Body of pancreas (tissue), 4 donors: ENCODE results near the gene UBXN1. TPM values are rescaled to one million over a fixed set of nuclear protein-coding genes. Genes with fewer than 3 reads are reported as not detected.
A peak's percentile ranks its signal among the peaks of the same experiment; 100 is the strongest.

Experiments used
- ATAC-seq: fragments of 150-250 bp; one replicate; pipeline ENCODE4 v1.9.1; 2016
- DNase-seq, 4 donors: peaks; one replicate each; pipeline ENCODE4 v3.0.0-alpha.2; 2019
- H3K27ac ChIP-seq, 4 donors: fragments of 200-600 bp; sonication (generic); 1 replicate in 3 of 4; 2 replicates in 1 of 4; pipeline versions ENCODE4 v1.5.1 to v1.6.1; 2016 to 2019; ENCODE audit warnings: mild to moderate bottlenecking in 1 of 4, mixed read lengths in 1 of 4, moderate library complexity in 1 of 4
- H3K27me3 ChIP-seq, 2 donors: fragments of 200-600 bp; sonication (generic); one replicate each; pipeline ENCODE4 v1.6.0; 2016; ENCODE audit warnings: mild to moderate bottlenecking in 1 of 2
- H3K36me3 ChIP-seq, 2 donors: fragments of 200-600 bp; sonication (generic); replicated peaks in 1 of 2; 2 replicates each; pipeline ENCODE4 v1.5.1; 2016; ENCODE audit warnings: low read depth in 2 of 2; ENCODE audit not compliant: insufficient read depth in 1 of 2
- H3K4me1 ChIP-seq: fragments of 200-600 bp; sonication (generic); one replicate; pipeline ENCODE4 v1.6.0; 2016
- H3K4me3 ChIP-seq, 2 donors: fragments of 200-600 bp; sonication (generic); 1 replicate in 1 of 2; 2 replicates in 1 of 2; pipeline ENCODE4 v1.5.1; 2016 to 2019
- H3K9me3 ChIP-seq, 3 donors: fragments of 200-600 bp; sonication (generic); 1 replicate in 2 of 3; 2 replicates in 1 of 3; pipeline ENCODE4 v1.5.1; 2016
- POLR2A ChIP-seq, 3 donors: fragments of 450-650 bp; IDR thresholded peaks; one replicate each; pipeline ENCODE4 v1.6.1; 2016; ENCODE audit warnings: antibody characterized with exemption in 3 of 3, mild to moderate bottlenecking in 2 of 3
- WGBS, 2 donors: methylation state at CpG; one replicate each; pipeline ENCODE4 v1.1.5; 2017; 5-methylcytosine and 5-hydroxymethylcytosine counted together
- intact Hi-C: fragments of 100-400 bp; cut with DNase I; formaldehyde crosslinking; loops from one replicate; pipeline ENCODE4 v1.15.1; 2023
- total RNA-seq, 2 donors: library from RNA; depleted of rRNA; stranded (reverse); fragments of >200 nt; gene quantifications; one replicate each; pipeline ENCODE4 v1.1.0, GENCODE V29; 2016
- TF ChIP-seq, protein P1 (sequence below), 7 experiments: fragments of 450-650 bp in 4 of 7; fragments of 200-600 bp in 3 of 7; sonication (generic) in 3 of 7; IDR thresholded peaks; one replicate each; pipeline ENCODE4 v1.5.1; 2016 to 2019; ENCODE audit warnings: antibody characterized with exemption in 7 of 7

UBXN1 gene
- total RNA-seq, 2 donors from 2014 or later = 129 to 204 TPM

DNA sequence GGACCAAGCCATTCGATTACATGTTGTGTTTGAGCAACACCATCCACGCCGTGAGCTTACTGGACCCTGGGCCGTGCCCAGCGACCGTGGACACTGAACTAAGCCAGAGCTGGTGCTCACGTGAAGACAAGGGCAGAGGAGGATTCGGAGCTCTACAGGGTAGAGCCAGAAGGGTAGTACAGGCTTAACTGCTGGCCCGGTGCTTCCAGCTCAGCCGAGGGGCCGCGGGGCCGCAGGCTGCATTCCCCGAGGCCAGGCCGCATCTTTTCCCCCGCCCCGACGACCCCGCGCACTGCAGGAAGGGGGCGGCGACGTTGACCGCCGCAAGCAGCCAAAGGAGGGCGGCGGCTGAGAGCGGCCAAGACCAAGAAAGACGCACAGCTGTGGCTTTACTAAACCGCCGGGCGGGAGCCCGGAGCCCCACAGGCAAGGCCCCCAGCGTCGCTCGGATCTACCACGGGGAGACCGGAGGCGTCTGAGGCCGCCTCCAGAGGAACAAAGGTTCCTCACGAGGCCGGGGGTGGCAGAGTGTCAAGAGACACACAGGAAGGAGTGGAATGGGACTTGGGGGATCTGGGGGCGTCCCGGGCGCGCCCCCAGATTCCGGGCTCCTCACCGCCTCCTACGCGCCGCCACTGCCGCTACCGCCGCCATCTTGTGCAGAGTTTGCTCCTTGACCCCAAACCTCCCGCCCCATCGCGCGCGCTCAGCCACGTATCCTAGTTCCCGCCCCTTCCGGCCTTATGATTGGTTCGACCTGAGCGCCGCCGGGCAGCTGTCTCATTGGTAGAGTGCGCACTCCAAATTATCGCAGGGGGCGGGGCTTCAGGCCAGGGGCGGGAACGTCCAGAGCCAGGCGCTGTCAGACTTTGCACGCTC is 32.7 kb downstream of the UBXN1 start, which contains the start of gene GANAB:
Gene GANAB, minus strand, starts transcription at position 668 of the 879 bp plus-strand sequence. Its CDS starts 14 bp downstream, at position 654.
- Histone ChIP-seq H3K36me3 (peaks cover 0 to 7% of the 10 kb centered on the region in 2 donors), H3K27me3 (no peaks in the 10 kb centered on the region), H3K4me3 (peak within 1 kb of the TSS; percentile 84 to 98), H3K9me3 (no peaks in the 10 kb centered on the region), H3K27ac (peak within 1 kb of the TSS; percentile 79 to 92 (median 84)), H3K4me1 (peaks cover 34% of the 10 kb centered on the region)
- WGBS, 2 donors = 0% methylated on average over 14 to 72 of the region's 73 CpGs
- intact Hi-C loops = no loop called here
- ATAC-seq (peak; percentile 99), DNase-seq (peak; percentile 99 to 100 (median 100))
- TF ChIP-seq POLR2A (IDR thresholded peaks at IDR 0.05) = peak; percentile 63 to 89 (median 87)
- TF ChIP-seq, protein P1, sequence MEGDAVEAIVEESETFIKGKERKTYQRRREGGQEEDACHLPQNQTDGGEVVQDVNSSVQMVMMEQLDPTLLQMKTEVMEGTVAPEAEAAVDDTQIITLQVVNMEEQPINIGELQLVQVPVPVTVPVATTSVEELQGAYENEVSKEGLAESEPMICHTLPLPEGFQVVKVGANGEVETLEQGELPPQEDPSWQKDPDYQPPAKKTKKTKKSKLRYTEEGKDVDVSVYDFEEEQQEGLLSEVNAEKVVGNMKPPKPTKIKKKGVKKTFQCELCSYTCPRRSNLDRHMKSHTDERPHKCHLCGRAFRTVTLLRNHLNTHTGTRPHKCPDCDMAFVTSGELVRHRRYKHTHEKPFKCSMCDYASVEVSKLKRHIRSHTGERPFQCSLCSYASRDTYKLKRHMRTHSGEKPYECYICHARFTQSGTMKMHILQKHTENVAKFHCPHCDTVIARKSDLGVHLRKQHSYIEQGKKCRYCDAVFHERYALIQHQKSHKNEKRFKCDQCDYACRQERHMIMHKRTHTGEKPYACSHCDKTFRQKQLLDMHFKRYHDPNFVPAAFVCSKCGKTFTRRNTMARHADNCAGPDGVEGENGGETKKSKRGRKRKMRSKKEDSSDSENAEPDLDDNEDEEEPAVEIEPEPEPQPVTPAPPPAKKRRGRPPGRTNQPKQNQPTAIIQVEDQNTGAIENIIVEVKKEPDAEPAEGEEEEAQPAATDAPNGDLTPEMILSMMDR (IDR thresholded peaks at IDR 0.05) = no peak

DNA sequence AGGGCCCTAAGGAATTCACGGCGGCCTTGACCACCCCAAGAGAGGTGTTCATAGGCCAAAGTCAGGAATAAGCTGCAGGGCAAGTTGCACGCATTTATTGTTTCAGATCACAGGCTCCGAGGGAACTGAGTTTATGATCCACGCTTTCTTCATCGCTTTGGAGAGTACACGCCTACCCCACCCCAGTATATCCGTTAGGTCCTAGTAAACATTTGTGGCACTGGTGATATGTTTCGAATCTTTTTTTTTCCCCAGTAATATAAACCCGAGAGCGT is 33.3 kb downstream of the UBXN1 start:
- peaks cover 0 to 7% of the 10 kb centered on the region in 2 donors for H3K36me3 ChIP-seq
- DNase-seq = no peak
- 12 to 13% methylated on average over 11 of the region's 11 CpGs for WGBS, 2 donors
- H3K27me3 ChIP-seq = no peaks in the 10 kb centered on the region
- H3K4me3 ChIP-seq = peak overlapping the region; percentile 84 to 98
- H3K4me1 ChIP-seq = peaks cover 34% of the 10 kb centered on the region
- TF ChIP-seq, protein P1 (IDR thresholded peaks at IDR 0.05) = no peak
- TF ChIP-seq POLR2A (IDR thresholded peaks at IDR 0.05) = no peak
- intact Hi-C loops = no loop called here
- ATAC-seq = no peak
- H3K9me3 ChIP-seq = no peaks in the 10 kb centered on the region
- peak overlapping the region; percentile 79 to 92 (median 84) for H3K27ac ChIP-seq

DNA sequence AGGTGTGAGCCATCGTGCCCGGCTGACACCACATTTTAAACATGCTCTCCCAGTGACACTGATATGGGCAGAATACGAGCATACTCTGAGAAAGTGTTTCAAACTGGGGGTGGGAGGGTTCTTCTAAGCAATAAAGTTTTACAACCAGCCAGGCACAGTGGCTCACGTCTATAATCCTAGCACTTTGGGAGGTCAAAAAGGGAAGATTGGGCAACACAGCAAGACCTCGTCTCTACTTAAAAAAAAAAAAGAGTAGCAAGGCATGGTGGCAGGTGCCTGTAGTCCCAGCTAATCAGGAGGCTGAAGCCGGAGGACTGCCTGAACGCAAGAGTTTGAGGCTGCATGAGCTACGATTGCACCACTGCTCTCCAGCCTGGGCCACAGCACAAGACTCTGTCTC is 34.7 kb downstream of the UBXN1 start:
- TF ChIP-seq, protein P1 (IDR thresholded peaks at IDR 0.05) = no peak
- TF ChIP-seq POLR2A (IDR thresholded peaks at IDR 0.05) = no peak
- H3K27me3 ChIP-seq = no peaks in the 10 kb centered on the region
- intact Hi-C loops = no loop called here
- peaks cover 0 to 6% of the 10 kb centered on the region in 2 donors for H3K36me3 ChIP-seq
- no peak for ATAC-seq
- no peaks in the 10 kb centered on the region for H3K9me3 ChIP-seq
- H3K4me3 ChIP-seq = no peak overlapping the region
- no peak for DNase-seq
- H3K4me1 ChIP-seq = peaks cover 34% of the 10 kb centered on the region
- H3K27ac ChIP-seq = peak overlapping the region in 1 of 4 donors; percentile 13
- 81 to 86% methylated on average over 8 of the region's 8 CpGs for WGBS, 2 donors

DNA sequence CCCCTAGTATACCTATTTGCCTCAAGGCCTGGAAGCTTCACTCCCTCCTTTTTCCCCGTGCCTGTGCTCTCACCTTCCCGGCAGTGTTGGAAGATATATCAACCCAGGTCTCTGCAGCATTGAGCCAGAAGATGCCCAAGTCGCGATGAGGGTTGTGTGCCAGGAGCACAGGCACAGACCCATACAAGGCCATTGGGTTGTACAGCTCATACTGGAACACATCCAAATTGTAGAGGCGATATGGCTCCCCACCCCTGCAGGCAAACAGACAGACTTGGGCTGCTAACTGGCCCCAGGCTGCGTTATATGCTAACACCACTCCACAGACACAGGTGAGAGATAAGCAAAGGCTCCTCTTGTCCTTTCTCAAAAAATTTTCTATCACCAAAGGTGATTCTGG is 46.4 kb downstream of the UBXN1 start:
- TF ChIP-seq POLR2A (IDR thresholded peaks at IDR 0.05) = no peak
- TF ChIP-seq, protein P1 (IDR thresholded peaks at IDR 0.05) = no peak
- 76 to 78% methylated on average over 2 to 6 of the region's 6 CpGs for WGBS, 2 donors
- Histone ChIP-seq H3K4me1 (no peaks in the 10 kb centered on the region), H3K9me3 (no peaks in the 10 kb centered on the region), H3K27ac (no peak overlapping the region), H3K4me3 (no peak overlapping the region), H3K27me3 (no peaks in the 10 kb centered on the region), H3K36me3 (peaks cover 46 to 65% of the 10 kb centered on the region in 2 donors)
- DNase-seq = no peak
- no peak for ATAC-seq
- intact Hi-C loops = no loop called here
